Amygdala (tissue), 56 donors: ENCODE measurements around the gene AVEN.
A peak's percentile ranks its signal among the peaks of the same experiment; 100 is the strongest.
"Not testable (repeated sequence)": the region's sequence is repeated elsewhere in the genome, so short reads cannot be mapped to it uniquely, and the experiment has no call there.

Source experiments
- DNase-seq, 56 donors: peaks; one replicate each; lab custom pipeline; 2025; lab: John Stamatoyannopoulos, UW

The AVEN gene, protein sequence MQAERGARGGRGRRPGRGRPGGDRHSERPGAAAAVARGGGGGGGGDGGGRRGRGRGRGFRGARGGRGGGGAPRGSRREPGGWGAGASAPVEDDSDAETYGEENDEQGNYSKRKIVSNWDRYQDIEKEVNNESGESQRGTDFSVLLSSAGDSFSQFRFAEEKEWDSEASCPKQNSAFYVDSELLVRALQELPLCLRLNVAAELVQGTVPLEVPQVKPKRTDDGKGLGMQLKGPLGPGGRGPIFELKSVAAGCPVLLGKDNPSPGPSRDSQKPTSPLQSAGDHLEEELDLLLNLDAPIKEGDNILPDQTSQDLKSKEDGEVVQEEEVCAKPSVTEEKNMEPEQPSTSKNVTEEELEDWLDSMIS

DNA sequence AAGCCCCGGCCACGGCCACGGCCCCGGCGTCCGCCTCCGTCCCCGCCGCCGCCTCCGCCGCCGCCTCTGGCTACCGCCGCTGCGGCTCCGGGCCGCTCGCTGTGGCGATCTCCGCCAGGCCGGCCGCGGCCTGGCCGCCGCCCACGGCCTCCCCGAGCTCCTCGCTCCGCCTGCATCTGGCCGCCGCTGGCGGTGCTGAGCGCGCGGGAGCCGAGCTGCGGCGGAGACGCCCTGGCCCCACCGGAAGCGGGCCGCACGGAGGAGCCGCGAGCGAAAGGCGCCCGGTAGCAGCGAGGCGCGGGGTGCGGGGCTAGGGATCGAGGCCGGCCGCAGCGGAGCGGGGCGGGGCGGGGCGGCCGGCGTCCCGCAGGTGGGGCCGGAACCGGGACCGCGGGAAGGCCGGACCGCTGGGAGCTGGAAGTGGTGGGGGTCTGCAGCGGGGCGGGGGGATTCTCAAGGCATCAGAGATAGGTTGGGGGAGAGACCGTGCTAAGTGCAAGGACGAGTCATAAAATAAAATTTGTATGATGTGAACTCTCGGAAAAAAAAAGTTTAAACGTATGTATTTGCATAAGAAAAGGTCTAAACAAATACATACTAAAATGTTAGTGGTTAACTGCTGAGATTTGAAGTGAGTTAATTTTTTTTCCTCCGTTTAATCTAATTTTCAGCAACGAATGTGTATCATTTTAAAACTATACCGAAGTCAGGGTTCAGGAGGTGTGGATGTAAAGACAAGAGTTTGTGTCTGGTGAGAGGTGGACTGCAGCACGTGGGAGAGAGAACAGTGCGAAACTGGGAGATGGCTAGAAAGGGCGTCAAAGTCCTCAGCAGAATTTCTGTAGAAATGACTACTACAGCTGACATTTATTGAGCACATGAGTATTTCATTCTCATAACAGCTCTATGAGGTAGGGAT lies at the start of gene AVEN:
Gene AVEN (minus strand): TSS at position 334 of the 919 bp plus-strand sequence. CDS start 158 bp downstream, at position 176.
- peak in 24 of 56 donors; percentile 9 to 79 (median 28) for DNase-seq

DNA sequence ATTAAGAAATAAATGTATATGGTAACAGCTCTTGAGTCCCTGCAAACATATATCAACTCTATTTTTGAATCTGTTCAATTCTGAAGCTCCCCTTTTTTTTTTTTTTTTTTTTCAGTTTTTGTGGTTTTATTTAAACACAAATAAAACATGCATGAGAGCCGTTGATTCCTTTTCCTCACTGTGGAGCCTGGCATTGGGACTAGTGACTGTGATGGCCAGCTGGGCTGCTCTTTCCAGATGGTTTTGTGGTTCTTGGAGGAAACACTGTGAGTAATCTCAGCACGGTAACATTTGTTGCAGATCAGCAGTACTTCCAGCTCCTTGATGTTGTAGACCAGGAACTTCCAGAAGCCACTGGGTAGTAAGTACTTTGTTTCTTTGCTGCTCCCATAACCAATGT lies 46.7 kb upstream of the AVEN start:
- DNase-seq: no peak

DNA sequence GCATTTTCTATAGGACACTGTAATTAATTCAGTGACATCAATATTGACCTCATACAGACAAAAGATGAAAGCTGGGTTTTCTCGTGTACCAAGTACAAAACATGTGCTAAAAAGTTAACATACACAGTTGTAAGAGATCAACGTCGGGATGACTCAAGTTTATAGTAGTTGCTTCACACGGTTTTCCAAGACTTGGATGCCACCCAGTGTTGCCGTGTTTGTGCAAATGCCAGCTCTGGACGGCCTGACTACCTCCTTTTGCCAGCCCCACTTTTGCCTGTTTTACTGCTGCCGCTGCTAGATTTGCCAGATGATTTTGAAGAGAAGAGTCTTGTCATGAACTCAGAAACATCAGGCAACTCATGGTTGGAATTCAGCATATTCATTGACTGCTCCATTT lies 45.1 kb upstream of the AVEN start:
- DNase-seq: peak in 14 of 56 donors; percentile 0 to 43 (median 6)

DNA sequence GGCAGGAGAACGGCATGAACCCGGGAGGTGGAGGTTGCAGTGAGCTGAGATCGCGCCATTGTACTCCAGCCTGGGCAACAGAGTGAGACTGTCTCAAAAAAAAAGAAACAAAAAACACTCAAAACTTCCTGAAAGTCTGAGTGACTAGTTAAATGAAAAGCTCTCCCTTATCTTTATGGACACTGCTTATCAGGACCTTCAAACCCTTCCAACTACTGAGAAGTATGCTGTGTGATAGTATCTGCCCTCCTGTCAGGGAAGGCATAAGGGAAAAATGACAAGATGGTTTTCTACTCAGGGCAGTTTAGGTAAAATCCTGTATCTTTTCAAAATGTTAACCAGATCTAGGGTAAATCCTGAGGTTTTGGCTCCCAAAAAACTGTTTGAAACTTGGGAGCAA lies 40.9 kb upstream of the AVEN start:
- no peak for DNase-seq

DNA sequence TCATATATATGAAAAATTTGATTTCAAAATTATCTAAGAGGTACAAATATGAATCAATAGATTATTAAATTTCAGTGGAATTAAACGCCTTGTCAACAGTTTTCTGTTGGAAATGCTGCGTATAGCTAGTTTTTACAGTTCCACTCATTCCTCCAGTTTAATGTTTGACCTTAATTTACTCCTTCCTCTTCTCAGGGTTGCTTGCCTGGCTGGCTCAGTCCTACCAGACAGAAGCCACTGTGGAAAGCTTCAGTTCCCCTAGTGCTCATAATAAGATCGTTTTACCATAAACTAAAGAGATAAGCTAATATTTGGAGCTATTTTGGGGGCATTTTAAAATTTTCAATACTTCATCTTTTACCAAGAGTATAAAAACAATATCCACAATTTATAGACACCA lies 39.9 kb upstream of the AVEN start:
- DNase-seq: no peak

DNA sequence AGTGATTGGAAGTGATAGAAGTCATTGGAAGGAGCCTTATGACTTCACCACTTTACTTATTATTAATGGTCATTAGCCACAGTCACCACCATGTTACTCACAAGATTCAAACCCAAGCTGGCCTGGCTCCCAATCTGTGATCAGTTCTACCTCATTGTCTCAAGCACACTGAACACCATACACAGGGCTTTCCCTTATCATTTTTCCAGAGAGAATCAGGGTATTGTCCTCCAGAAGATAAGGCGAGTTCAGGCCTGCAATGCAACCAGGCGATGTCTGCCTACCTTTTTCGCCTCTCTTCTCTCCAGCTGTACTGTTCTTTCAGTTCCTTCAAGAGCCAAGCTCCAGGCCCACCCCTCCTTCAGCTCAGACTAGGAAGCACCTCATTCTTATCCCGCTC lies 37.8 kb upstream of the AVEN start:
- DNase-seq: no peak

DNA sequence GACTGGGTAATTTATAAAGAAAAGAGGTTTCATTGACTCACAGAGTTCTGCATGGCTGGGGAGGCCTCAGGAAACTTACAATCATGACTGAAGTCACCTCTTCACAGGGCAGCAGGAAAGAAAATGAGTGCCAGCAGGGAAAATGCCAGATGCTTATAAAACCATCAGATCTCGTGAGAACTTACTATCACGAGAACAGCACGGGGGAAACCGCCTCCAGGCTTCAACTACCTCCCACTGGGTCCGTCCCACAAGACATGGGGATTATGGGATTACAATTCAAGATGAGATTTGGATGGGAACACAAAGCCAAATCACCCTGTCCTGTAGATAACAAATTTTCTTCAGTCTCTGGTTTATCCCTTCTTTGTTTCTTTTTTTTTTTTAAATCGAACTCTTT lies 31.0 kb upstream of the AVEN start:
- no peak for DNase-seq

DNA sequence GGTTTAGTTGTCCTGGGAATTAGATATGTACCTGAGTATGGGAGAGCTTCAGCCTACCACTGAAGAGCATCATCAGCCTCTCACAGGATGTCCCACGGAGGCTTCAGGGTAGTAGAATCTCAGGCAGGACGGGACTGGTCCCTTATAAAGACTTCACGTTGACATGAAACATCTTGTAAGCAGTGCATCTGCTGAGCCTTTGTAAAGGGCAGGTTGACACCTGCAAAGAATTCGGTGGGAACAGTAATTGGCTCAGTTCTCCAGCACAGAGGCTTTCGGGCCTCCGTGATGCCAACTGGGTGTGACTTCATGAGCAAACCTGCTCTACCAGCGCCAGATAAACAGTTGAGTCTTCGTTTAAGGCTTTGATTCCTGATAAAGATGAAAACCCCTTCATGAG lies 26.9 kb upstream of the AVEN start:
- no peak for DNase-seq

DNA sequence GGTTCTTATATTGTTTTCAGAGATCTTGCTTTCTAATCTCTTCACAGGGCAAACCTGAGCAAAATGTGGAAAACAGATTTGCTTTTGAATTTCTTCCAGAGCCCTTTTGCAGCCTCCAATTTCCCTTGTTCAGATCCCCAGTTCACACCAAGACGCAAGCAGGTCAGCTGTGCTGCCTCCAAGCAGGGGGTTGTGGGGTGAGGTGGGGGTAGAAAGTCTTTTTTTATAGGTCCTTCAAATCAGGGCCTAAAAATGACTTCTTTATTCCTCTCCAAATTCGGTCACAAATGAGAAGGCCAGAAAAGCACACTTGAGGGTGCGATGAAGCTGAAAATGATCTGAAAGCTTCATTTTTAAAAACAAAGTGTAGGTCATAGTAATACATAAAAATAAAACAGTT lies 26.3 kb upstream of the AVEN start:
- DNase-seq: no peak

DNA sequence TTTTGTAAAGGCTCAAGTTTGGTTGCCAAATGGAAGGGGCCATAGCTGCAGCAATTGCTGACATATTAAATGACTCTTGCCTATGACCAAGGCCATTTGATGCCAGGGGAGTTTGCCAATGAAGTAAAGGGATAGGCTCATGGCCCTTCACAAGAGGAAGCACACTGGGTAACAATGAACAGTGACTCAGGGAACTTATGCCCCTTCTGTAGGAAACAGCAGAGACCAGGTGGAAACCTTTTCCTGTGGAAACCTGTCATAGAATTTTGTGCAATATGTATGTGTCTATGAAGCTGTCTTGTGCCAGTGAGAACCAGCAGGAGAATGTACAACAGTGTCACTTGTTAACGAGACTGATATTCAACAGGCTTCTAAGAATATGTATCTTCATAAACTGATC lies 25.4 kb upstream of the AVEN start:
- DNase-seq: no peak

DNA sequence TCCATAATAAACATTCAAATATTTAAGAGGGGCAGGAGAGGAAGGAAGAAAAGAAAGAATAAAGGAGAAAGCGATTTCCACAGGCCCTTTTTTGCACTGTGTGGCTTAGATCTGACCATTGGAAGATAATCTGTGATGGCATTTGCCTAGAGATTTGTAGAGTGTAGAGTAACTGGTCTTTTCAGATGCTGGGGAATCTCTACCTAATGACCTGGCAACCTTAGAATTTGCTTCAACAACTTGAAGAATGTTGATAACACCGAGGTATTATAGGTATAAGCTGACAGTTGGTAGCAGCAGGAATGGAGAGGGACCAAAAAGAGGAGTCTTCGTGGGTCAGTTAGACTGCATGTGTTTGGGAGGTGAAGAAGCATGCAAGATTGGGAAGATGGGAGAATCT lies 20.9 kb upstream of the AVEN start:
- DNase-seq: no peak

DNA sequence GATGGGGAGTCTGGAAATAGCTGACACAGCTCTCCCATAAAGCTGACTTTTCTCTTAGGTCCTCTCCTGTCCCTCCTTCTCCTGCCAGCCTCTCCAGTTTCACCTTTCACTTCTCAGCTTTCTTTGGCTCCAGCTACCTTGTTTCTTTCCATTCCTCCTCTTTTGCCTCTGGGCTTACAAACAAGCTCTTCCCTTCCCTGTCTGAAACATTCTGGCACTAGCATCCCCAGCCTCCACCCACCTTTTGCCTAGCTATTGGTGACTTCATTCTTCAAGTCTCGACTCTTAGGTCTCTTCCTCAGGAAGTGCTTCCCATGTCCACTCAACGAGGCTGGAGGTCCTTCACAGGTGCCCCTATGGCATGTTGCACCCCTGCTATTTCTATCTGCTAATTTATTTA lies 20.5 kb upstream of the AVEN start:
- peak in 1 of 56 donors; percentile 7 for DNase-seq

DNA sequence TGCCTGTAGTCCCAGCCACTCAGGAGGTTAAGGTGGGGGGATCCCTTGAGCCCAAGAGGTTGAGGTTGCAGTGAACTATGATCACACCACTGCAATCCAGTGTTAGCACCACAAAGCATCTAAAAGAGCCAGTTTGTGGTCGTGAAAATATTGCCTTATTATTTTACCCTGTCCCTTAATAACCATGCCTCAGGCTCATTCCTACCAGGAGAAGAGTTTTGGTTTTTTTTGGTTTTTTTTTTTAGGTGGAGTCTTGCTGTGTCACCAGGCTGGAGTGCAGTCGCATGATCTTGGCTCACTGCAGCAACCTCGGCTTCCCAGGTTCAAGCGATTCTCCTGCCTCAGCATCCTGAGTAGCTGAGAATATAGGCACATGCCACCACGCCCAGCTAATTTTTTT lies 17.9 kb upstream of the AVEN start:
- DNase-seq: no peak

DNA sequence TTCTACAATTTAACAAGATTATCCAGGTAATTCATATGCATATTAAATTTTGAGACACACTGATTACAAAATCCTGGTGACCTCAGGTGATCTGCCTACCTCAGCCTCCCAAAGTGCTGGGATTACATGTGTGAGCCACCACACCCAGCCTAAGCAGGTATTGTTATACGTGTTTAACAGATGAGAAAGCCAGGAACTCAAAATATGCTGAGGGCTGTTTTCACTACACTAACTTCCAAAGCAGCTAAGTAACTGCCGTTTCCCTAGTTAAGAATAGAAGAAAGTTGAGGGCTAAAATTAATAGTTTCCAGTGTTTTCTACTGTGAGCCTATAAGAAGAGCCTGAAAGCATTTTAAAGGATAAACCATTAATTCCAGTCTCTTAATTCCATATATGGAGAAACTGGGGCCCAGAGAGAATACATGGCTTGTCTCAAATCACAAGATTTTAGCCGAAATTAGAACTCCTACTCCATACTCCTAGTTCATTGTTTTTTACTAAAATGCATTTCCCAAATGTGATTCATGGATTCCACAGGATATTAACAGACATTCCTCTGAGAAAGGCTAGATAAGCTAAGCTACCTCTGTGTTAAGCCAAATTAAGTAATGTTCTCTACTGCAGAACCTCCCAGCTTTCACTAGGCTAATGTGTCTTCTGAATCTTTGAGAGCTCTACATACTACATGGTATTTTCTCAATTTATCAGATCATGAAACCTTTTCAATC lies 17.0 kb upstream of the AVEN start:
- no peak for DNase-seq

DNA sequence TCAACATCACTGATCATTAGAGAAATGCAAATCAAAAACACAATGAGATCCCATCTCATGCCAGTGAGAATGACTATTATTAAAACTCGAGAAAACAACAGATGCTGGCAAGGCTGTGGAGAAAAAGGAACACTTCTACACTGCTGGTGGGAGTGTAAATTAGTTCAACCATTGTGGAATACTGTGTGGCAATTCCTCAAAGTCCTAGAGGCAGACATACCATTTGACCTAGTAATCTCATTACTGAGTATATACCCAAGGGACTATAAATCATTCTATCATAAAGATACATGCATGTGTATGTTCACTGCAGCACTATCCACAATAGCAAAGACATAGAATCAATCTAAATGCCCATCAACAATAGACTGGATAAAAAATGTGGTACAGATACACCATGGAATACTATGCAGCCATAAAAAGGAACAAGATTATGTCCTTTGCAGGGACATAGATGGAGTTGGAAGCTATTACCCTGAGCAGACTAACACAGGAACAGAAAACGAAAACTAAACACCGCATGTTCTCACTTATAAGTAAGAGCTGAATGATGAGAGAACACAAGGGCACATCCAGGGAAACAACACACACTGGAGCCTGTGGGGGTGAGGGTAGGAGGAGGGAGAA lies 15.2 kb upstream of the AVEN start:
- DNase-seq: no peak

DNA sequence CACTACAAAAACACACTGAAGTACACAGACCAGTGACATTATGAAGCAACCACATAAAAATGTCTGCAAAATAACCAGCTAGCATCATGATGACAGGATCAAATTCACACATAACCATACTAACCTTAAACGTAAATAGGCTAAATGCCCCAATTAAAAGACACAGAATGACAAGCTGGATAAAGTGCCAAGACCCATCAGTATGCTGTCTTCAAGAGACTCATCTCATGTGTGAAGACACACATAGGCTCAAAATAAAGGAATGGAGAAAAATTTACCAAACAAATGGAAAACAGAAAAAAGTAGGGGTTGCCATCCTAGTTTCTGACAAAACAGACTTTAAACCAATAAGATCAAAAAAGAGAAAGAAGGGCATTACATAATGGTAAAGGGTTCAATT lies 11.4 kb upstream of the AVEN start:
- DNase-seq: not testable (repeated sequence)

DNA sequence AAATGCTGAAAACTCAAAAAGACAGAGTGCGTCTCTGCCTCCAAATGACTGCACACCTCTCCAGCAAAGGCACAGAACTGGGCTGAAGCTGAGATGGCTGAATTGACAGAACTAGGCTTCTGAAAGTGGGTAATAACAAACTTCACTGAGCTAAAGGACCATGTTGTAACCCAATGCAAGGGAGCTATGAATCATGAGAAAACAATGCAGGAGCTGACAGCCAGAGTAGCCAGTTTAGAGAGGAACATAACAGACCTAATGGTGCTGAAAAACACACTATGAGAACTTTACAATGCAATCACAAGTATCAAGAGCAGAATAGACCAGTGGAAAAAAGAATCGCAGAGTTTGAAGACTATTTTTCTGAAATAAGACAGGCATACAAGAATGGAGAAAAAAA lies 10.1 kb upstream of the AVEN start:
- DNase-seq: no peak

DNA sequence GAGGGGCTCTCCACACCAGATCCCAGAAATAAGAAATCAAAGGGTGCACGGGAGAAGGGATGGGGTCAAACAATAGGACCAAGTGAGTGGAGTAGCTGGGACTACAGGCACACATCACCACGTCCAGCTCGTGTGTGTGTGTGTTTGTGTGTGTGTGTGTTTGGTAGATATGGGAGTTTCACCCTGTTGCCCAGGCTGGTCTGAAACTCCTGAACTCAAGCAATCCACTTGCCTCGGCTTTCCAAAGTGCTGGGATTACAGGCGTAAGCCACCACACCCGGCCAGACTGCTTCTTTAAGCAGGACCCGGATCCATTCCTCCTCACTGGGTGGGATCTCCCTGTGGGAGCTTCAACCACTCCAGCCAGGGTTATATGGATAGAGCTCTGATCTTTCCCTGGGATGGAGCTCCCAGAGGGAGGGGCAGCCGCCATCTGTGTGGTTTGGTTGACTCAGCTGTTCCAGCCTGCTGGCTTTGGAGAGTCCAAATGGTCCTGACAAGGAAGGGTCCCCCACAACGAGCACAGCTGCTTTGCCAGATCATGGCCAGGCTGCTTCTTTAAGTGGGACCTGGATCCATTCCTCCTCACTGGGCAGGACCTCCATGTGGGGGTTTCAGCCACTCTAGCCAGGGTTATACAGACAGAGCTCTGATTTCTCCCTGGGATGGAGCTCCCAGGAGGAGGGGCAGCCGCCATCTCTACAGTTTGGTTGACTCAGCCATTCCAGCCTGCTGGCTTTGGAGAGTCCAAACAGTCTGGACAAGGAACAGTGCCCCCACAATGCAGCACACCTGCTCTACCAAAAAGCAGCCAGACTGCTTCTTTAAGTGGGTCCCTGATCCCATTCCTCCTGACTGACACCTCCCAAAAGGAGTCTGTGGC lies 9.1 kb upstream of the AVEN start:
- DNase-seq: no peak

DNA sequence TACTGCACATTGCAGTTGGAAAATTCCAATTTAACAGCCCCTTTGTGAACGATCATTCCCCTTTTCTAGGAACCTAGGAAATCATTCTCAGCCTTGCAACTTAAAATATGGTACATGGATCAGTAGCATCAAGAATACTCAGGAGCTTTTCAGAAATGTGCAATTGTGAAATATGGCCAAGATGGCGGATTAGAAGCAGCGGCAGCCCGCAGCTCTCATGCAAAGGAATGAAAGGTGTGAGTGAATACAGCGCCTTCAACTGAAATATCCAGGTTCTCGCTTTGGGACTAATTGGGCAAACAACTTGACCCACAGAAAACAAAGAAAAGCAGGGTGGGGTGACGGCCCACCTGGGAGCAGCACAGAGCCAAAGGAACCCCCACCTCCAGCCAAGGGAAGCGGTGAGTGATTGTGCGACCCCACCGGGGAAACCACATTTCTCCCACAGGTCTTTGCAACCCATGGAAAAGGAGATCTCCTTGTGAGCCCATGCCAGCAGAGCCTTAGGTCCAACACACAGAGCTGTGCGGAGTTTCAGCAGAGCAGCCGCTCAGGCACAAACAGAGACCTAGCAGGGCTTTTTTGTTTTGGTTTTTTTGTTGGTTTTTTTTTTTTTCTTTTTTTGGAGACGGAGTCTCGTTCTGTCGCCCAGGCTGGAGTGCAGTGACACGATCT lies 7.6 kb upstream of the AVEN start:
- DNase-seq: no peak
